ENCODE results near the gene GLP1R. TPM values are rescaled to one million over a fixed set of nuclear protein-coding genes. Genes with fewer than 3 reads are reported as not detected.

The GLP1R gene
- polyA plus RNA-seq, 4 donors, result 0.10 to 0.19 TPM; not detected in 2

- peaks cover 0 to 38% (median 15%) of the 10 kb centered on the region in 3 donors for H3K27me3 ChIP-seq (ENCODE audit: control insufficient read depth in 3 of 3, insufficient read depth in 3 of 3, low read length in 3 of 3)
- WGBS, 3 donors, result 52 to 67% (median 53%) methylated on average over 9 of the region's 9 CpGs
- DNase-seq, result no peak
- no peak for FAIRE-seq
- H3K27ac ChIP-seq (ENCODE audit: low read depth in 1 of 3, low read length in 2 of 3), result no peak overlapping the region
- H3K9me3 ChIP-seq (ENCODE audit: control insufficient read depth in 2 of 2, insufficient read depth in 1 of 2, low read depth in 1 of 2, low read length in 1 of 2), result no peaks in the 10 kb centered on the region
- H3K4me1 ChIP-seq (ENCODE audit: control insufficient read depth in 3 of 3, insufficient read depth in 2 of 3, low read depth in 1 of 3, low read length in 2 of 3), result no peaks in the 10 kb centered on the region
- no peaks in the 10 kb centered on the region for H3K36me3 ChIP-seq (ENCODE audit: control insufficient read depth in 3 of 3, insufficient read depth in 2 of 3, low read depth in 1 of 3, low read length in 3 of 3)
- no peak overlapping the region for H3K4me3 ChIP-seq (ENCODE audit: low read depth in 1 of 3, low read length in 3 of 3)
Observed at GRCh38 chr6:39035681-39036080, 12.9 kb upstream of the GLP1R start.

DNA sequence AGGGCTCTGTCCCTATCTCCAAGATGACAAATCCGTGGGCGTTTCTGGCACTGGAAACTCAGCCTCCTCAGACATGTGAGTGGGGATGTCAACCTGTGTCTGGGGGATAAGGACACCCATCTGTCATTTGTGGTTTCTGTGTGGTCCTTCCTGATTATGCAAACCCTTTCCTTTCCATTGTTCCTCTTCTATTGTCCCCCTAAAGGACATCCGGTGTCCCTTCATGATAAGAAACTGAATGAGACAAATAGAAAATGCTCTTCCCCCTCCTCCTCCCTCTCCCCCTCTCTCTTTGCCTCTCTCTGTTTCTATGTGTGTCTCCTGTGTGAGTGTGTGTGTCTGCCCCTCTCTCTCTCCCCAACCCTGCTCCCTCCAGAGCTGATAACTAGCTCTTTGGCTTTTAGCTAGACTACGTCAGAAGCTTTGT, 11.5 kb upstream of the GLP1R start:
- Histone ChIP-seq H3K27ac (ENCODE audit: low read depth in 1 of 3, low read length in 2 of 3) (no peak overlapping the region), H3K9me3 (ENCODE audit: control insufficient read depth in 2 of 2, insufficient read depth in 1 of 2, low read depth in 1 of 2, low read length in 1 of 2) (no peaks in the 10 kb centered on the region), H3K36me3 (ENCODE audit: control insufficient read depth in 3 of 3, insufficient read depth in 2 of 3, low read depth in 1 of 3, low read length in 3 of 3) (no peaks in the 10 kb centered on the region), H3K27me3 (ENCODE audit: control insufficient read depth in 3 of 3, insufficient read depth in 3 of 3, low read length in 3 of 3) (peaks cover 0 to 38% (median 15%) of the 10 kb centered on the region in 3 donors), H3K4me1 (ENCODE audit: control insufficient read depth in 3 of 3, insufficient read depth in 2 of 3, low read depth in 1 of 3, low read length in 2 of 3) (no peaks in the 10 kb centered on the region), H3K4me3 (ENCODE audit: low read depth in 1 of 3, low read length in 3 of 3) (no peak overlapping the region)
- DNase-seq (no peak), FAIRE-seq (no peak)
- WGBS, 3 donors, result 32 to 43% (median 34%) methylated on average over 4 of the region's 4 CpGs

DNA sequence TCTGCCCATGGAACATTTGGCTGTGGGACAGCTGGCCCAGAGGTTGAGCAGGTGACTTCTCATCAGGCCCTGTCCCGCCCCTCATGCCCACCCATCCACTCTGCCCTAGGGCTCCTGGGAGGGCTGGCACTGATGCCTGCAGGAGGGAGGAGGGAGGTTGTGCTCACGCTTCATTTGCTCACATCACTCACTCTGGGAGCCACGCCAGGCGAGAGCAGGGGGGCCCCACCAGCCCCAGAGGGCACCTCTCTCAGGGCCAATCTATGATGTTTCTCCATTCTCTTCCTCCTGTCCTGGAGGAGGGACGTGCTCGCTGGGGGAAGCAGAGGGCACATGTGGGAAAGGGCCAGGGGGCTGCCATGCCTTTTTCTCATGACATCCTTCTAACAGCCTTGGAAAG, 10.9 kb upstream of the GLP1R start:
- Histone ChIP-seq H3K4me3 (ENCODE audit: low read depth in 1 of 3, low read length in 3 of 3) (no peak overlapping the region), H3K27me3 (ENCODE audit: control insufficient read depth in 3 of 3, insufficient read depth in 3 of 3, low read length in 3 of 3) (peaks cover 0 to 38% (median 15%) of the 10 kb centered on the region in 3 donors), H3K36me3 (ENCODE audit: control insufficient read depth in 3 of 3, insufficient read depth in 2 of 3, low read depth in 1 of 3, low read length in 3 of 3) (no peaks in the 10 kb centered on the region), H3K9me3 (ENCODE audit: control insufficient read depth in 2 of 2, insufficient read depth in 1 of 2, low read depth in 1 of 2, low read length in 1 of 2) (no peaks in the 10 kb centered on the region), H3K27ac (ENCODE audit: low read depth in 1 of 3, low read length in 2 of 3) (no peak overlapping the region), H3K4me1 (ENCODE audit: control insufficient read depth in 3 of 3, insufficient read depth in 2 of 3, low read depth in 1 of 3, low read length in 2 of 3) (no peaks in the 10 kb centered on the region)
- DNase-seq (no peak), FAIRE-seq (no peak)
- WGBS, 3 donors, result 47 to 68% (median 61%) methylated on average over 6 of the region's 6 CpGs

GRCh38 chr6:39040080-39040673, 8.4 kb upstream of the GLP1R start:
- Histone ChIP-seq H3K4me3 (ENCODE audit: low read depth in 1 of 3, low read length in 3 of 3) (no peak overlapping the region), H3K27ac (ENCODE audit: low read depth in 1 of 3, low read length in 2 of 3) (no peak overlapping the region), H3K4me1 (ENCODE audit: control insufficient read depth in 3 of 3, insufficient read depth in 2 of 3, low read depth in 1 of 3, low read length in 2 of 3) (no peaks in the 10 kb centered on the region), H3K27me3 (ENCODE audit: control insufficient read depth in 3 of 3, insufficient read depth in 3 of 3, low read length in 3 of 3) (peaks cover 0 to 35% (median 15%) of the 10 kb centered on the region in 3 donors), H3K36me3 (ENCODE audit: control insufficient read depth in 3 of 3, insufficient read depth in 2 of 3, low read depth in 1 of 3, low read length in 3 of 3) (no peaks in the 10 kb centered on the region), H3K9me3 (ENCODE audit: control insufficient read depth in 2 of 2, insufficient read depth in 1 of 2, low read depth in 1 of 2, low read length in 1 of 2) (no peaks in the 10 kb centered on the region)
- FAIRE-seq, result no peak
- DNase-seq, result no peak
- 78 to 85% (median 80%) methylated on average over 10 of the region's 10 CpGs for WGBS, 3 donors

- H3K4me1 ChIP-seq (ENCODE audit: control insufficient read depth in 3 of 3, insufficient read depth in 2 of 3, low read depth in 1 of 3, low read length in 2 of 3), result no peaks in the 10 kb centered on the region
- no peaks in the 10 kb centered on the region for H3K36me3 ChIP-seq (ENCODE audit: control insufficient read depth in 3 of 3, insufficient read depth in 2 of 3, low read depth in 1 of 3, low read length in 3 of 3)
- H3K27me3 ChIP-seq (ENCODE audit: control insufficient read depth in 3 of 3, insufficient read depth in 3 of 3, low read length in 3 of 3), result peaks cover 0 to 33% (median 15%) of the 10 kb centered on the region in 3 donors
- WGBS, 3 donors, result 50 to 61% (median 58%) methylated on average over 2 of the region's 2 CpGs
- no peak overlapping the region for H3K4me3 ChIP-seq (ENCODE audit: low read depth in 1 of 3, low read length in 3 of 3)
- H3K9me3 ChIP-seq (ENCODE audit: control insufficient read depth in 2 of 2, insufficient read depth in 1 of 2, low read depth in 1 of 2, low read length in 1 of 2), result no peaks in the 10 kb centered on the region
- no peak overlapping the region for H3K27ac ChIP-seq (ENCODE audit: low read depth in 1 of 3, low read length in 2 of 3)
- no peak for DNase-seq
- FAIRE-seq, result no peak
Observed at GRCh38 chr6:39041072-39041471, 7.5 kb upstream of the GLP1R start.

- WGBS, 3 donors, result 80 to 89% (median 88%) methylated on average over 3 of the region's 3 CpGs
- no peaks in the 10 kb centered on the region for H3K36me3 ChIP-seq (ENCODE audit: control insufficient read depth in 3 of 3, insufficient read depth in 2 of 3, low read depth in 1 of 3, low read length in 3 of 3)
- peaks cover 0 to 31% (median 13%) of the 10 kb centered on the region in 3 donors for H3K27me3 ChIP-seq (ENCODE audit: control insufficient read depth in 3 of 3, insufficient read depth in 3 of 3, low read length in 3 of 3)
- DNase-seq (no peak), FAIRE-seq (no peak)
- no peaks in the 10 kb centered on the region for H3K4me1 ChIP-seq (ENCODE audit: control insufficient read depth in 3 of 3, insufficient read depth in 2 of 3, low read depth in 1 of 3, low read length in 2 of 3)
- H3K27ac ChIP-seq (ENCODE audit: low read depth in 1 of 3, low read length in 2 of 3), result no peak overlapping the region
- no peaks in the 10 kb centered on the region for H3K9me3 ChIP-seq (ENCODE audit: control insufficient read depth in 2 of 2, insufficient read depth in 1 of 2, low read depth in 1 of 2, low read length in 1 of 2)
- H3K4me3 ChIP-seq (ENCODE audit: low read depth in 1 of 3, low read length in 3 of 3), result no peak overlapping the region
Observed at GRCh38 chr6:39043776-39044175, 4.8 kb upstream of the GLP1R start.

DNA sequence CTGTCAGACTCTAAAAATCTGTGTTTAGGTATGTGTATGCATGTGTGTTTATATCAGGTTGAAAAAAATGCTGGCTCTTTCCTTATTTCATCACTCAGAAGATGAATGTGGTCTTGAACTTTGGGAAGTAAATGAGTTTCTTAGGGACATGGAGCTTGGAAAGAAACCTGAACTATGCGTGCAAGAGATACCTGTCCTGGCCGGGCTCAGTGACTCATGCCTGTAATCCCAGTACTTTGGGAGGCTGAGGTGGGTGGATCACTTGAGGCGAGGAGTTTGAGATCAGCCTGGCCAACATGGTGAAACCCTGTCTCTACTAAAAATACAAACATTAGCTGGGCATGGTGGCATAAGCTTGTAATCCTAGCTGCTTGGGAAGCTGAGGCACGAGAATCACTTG, 4.4 kb upstream of the GLP1R start:
- no peak for FAIRE-seq
- Histone ChIP-seq H3K27ac (ENCODE audit: low read depth in 1 of 3, low read length in 2 of 3) (no peak overlapping the region), H3K27me3 (ENCODE audit: control insufficient read depth in 3 of 3, insufficient read depth in 3 of 3, low read length in 3 of 3) (peaks cover 0 to 34% (median 12%) of the 10 kb centered on the region in 3 donors), H3K9me3 (ENCODE audit: control insufficient read depth in 2 of 2, insufficient read depth in 1 of 2, low read depth in 1 of 2, low read length in 1 of 2) (no peaks in the 10 kb centered on the region), H3K4me3 (ENCODE audit: low read depth in 1 of 3, low read length in 3 of 3) (no peak overlapping the region), H3K36me3 (ENCODE audit: control insufficient read depth in 3 of 3, insufficient read depth in 2 of 3, low read depth in 1 of 3, low read length in 3 of 3) (no peaks in the 10 kb centered on the region), H3K4me1 (ENCODE audit: control insufficient read depth in 3 of 3, insufficient read depth in 2 of 3, low read depth in 1 of 3, low read length in 2 of 3) (no peaks in the 10 kb centered on the region)
- no peak for DNase-seq
- WGBS, 3 donors, result 70 to 87% (median 81%) methylated on average over 4 of the region's 4 CpGs

- 54 to 64% (median 59%) methylated on average over 6 of the region's 6 CpGs for WGBS, 3 donors
- FAIRE-seq, result no peak
- H3K27ac ChIP-seq (ENCODE audit: low read depth in 1 of 3, low read length in 2 of 3), result no peak overlapping the region
- H3K4me3 ChIP-seq (ENCODE audit: low read depth in 1 of 3, low read length in 3 of 3), result no peak overlapping the region
- no peaks in the 10 kb centered on the region for H3K9me3 ChIP-seq (ENCODE audit: control insufficient read depth in 2 of 2, insufficient read depth in 1 of 2, low read depth in 1 of 2, low read length in 1 of 2)
- H3K27me3 ChIP-seq (ENCODE audit: control insufficient read depth in 3 of 3, insufficient read depth in 3 of 3, low read length in 3 of 3), result peaks cover 0 to 38% (median 9%) of the 10 kb centered on the region in 3 donors
- H3K36me3 ChIP-seq (ENCODE audit: control insufficient read depth in 3 of 3, insufficient read depth in 2 of 3, low read depth in 1 of 3, low read length in 3 of 3), result no peaks in the 10 kb centered on the region
- H3K4me1 ChIP-seq (ENCODE audit: control insufficient read depth in 3 of 3, insufficient read depth in 2 of 3, low read depth in 1 of 3, low read length in 2 of 3), result no peaks in the 10 kb centered on the region
- no peak for DNase-seq
Observed at GRCh38 chr6:39047434-39048327, 900 bp upstream of the GLP1R start.

Measured in small intestine (tissue), 7 donors.